LNCaP clone FGC (cell line): ENCODE measurements around the gene NEK3.
"Not testable (repeated sequence)": the region's sequence is repeated elsewhere in the genome, so short reads cannot be mapped to it uniquely, and the experiment has no call there.

ENCODE experiments used
- DNase-seq: peaks from one replicate; pipeline ENCODE4 v3.0.0-alpha.2; 2011; ENCODE audit warnings: low read depth
- H3K4me3 ChIP-seq: 2 replicates; pipeline ENCODE4 v1.5.1; 2011; ENCODE audit warnings: mild to moderate bottlenecking, low read depth, low read length, control low read depth
- TF ChIP-seq, protein P1 (sequence below): IDR thresholded peaks from 2 replicates; pipeline ENCODE4 v1.5.1; 2012; ENCODE audit warnings: mild to moderate bottlenecking; ENCODE audit not compliant: control insufficient read depth, insufficient read depth; ENCODE audit errors: extremely low read depth

NEK3 gene, protein sequence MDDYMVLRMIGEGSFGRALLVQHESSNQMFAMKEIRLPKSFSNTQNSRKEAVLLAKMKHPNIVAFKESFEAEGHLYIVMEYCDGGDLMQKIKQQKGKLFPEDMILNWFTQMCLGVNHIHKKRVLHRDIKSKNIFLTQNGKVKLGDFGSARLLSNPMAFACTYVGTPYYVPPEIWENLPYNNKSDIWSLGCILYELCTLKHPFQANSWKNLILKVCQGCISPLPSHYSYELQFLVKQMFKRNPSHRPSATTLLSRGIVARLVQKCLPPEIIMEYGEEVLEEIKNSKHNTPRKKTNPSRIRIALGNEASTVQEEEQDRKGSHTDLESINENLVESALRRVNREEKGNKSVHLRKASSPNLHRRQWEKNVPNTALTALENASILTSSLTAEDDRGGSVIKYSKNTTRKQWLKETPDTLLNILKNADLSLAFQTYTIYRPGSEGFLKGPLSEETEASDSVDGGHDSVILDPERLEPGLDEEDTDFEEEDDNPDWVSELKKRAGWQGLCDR

DNA sequence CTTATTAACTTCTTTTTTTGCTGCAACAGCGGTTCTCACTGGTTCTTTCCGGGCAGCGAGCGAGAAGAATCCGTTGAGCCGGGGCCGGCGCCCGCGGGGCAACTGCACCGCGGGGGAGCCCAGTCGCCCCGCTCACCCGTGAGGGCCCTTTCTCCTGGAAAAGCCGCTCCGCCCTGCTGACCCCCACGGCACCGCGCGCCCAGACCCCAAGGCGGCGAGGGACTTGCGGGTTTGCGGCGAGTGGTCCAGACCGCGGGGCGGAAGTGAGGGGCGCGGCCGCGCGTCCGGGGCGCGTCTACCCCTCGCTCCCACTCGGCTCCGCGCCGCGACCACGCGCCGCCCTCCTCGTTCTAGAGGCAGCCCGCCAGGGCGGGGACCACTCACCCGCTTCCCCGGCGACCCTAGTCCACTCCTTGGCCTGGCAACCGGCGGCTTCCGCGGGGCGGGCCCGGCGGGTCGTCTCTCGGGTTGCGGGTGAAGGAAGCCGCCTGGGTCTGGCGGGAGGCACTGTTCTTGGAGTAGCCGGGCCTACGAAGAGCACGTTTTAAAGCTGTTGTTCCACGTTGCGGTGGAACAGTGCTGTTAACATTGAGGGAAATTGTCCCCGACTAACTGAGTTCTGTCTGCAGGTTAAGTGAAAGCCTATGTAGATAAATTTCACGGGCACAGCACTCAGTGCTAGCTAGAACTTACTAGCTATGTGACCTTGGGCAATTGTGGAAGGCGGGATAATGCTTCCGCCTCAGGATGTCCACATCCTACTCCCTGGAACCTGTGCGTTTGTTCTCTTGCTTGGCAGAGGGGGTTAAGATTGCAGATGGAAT, at the start of gene NEK3:
NEK3 (minus strand) TSS at position 439 of the 824 bp plus-strand sequence. CDS start 3,406 bp downstream, outside the sequence.
- TF ChIP-seq, protein P1, sequence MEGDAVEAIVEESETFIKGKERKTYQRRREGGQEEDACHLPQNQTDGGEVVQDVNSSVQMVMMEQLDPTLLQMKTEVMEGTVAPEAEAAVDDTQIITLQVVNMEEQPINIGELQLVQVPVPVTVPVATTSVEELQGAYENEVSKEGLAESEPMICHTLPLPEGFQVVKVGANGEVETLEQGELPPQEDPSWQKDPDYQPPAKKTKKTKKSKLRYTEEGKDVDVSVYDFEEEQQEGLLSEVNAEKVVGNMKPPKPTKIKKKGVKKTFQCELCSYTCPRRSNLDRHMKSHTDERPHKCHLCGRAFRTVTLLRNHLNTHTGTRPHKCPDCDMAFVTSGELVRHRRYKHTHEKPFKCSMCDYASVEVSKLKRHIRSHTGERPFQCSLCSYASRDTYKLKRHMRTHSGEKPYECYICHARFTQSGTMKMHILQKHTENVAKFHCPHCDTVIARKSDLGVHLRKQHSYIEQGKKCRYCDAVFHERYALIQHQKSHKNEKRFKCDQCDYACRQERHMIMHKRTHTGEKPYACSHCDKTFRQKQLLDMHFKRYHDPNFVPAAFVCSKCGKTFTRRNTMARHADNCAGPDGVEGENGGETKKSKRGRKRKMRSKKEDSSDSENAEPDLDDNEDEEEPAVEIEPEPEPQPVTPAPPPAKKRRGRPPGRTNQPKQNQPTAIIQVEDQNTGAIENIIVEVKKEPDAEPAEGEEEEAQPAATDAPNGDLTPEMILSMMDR: no peak
- DNase-seq: no peak
- peak within 1 kb of the TSS; percentile 62 for H3K4me3 ChIP-seq

DNA sequence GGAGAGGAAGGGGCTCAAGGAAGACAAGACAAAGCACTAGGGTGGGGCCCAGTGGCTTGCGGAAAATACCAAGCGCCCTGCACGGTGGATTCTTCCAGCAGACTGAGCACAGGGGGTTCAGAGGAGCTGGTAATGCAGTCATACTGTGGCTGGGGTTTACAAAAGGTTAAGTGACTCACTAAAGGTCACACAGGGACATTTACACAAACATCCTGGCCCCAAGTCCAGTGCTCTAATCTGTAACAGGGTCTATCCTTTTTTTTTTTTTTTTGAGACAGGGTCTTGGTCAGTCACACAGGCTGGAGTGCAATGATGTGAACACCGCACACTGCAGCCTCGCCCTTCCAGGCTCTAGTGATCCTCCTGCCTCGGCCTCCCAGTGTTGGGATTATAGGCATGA, 49.0 kb upstream of the NEK3 start:
- DNase-seq: not testable (repeated sequence)

DNA sequence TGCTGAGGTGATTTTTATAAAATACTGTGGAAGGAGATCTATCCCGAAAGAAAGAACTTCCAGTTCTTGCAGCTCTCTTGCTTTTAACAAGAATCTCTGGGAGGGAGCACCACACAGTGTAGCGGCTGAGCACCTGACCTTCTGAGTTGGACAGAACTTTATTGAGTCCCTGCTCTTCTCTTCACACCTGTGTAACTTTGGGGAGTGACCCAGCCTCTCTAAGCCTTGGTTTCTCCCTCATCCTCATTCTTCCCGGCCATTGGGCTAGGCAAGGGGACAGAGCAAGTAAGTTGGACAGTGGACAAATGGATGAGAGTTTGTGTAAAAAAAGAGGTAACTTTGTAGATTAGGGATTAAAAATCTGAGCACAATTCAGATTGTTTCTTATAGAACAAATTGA, 48.5 kb upstream of the NEK3 start:
- H3K4me3 ChIP-seq, DNase-seq: not testable (repeated sequence)

More for the DNA sequence above, 49.0 kb upstream of the NEK3 start:
- not testable (repeated sequence) for H3K4me3 ChIP-seq

DNA sequence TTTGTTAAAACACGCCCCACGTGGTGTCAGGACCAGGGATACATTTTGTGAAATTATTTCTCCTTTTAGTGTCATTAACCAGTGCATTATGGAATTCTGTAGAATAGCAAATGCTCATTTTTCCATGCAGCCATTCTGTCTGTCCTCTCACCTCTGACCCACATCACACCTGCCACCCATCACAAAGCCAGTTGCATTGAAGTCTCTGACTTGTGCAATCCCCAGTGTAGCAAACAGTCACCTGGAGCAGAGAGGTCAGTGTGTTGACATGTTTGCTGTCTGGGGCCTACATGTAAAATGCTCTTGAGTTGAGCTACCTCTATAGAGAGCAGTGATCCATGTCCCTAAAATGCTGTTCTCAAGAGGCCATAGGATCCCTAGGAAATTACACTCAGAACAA, 47.9 kb upstream of the NEK3 start:
- H3K4me3 ChIP-seq, DNase-seq: not testable (repeated sequence)

DNA sequence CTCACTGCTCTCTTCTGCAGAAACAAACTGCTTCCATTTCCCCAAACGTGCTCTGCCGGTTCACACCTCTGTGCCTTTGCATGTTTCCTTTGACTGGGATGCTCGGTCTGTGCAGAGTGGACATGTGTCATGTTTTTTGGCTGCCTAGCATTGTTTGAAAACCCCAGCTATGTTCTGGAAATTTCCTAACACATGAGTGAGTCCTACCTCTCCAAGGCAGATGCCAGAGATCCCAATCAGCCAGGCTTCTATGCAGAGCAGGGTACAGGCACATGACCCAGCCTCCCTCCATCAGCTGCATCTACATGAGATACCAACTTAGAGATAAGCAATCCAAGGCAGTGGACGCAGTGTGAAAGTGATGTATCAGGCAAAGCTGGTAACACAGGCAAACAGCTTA, 45.1 kb upstream of the NEK3 start:
- not testable (repeated sequence) for H3K4me3 ChIP-seq, DNase-seq

DNA sequence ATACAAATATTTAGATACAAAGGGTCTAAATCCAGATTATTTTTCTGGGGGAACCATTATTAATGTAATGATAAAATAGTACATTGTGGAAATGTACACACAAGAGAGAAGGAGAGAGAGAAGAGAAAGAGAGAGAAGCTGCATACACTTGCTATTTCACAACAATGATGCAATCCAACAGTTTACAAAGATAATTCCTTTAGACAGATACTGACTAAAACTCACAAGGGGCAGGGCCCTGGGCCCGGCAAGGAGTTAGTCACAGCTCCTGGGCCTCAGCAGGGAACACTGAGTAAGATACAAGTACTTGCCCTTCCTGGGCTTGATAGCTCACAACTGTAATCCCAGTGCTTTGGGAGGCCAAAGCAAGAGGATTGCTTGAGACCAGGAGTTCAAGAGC, 44.5 kb upstream of the NEK3 start:
- not testable (repeated sequence) for H3K4me3 ChIP-seq, DNase-seq

DNA sequence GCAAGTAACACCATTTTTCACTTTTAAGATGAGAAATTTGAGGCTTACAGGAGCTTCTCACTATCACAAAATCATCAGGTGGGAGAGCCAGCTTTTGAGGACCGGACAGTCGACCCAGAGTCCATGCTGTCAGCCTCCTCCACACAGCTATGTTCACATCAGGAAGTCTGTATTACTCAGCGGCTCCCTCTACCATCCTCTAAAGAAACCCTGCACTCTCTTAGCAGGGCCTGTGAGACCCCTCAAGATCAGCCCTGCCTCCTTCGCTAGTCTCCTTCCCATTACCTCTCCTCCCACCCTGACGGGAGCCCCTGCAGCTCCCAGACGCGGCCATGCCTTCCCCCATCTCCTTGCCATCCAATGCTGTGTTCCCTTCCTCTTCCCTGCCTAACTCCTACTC, 43.1 kb upstream of the NEK3 start:
- not testable (repeated sequence) for DNase-seq, H3K4me3 ChIP-seq

DNA sequence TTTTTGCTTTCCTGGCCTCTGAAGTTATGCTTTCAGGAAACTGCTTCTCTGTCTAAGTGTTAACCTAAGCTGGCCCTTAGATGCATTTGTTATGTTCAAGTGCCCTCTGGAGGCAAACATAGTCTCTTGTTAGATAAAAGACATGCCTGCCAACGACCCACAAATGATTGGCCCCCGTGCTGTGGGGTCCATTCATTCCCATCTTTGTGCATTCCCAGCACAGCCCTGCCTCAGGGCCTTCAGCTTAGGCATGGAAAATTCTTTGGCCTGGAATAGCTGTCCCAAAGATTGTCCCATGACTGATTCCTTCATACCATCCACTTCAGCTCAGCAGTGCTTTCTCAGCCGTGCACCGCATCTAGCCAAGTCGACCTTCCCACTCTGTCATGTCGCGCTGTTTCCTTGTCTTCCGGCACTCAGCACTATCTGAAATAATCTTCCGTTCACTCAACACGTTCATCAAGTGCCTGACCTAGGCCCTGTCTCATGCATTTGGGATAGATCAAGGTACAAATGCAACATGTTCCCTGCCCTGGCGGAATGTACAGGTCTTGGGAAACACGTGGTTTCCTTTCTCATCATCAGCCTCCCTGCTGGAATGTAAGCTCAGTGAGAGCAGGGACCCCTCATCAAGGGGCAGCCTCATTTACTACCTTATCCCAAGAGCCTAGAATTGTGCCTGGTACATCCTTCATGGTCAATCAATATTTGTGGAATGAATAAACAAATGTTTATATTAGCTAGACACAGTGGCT, 42.2 kb upstream of the NEK3 start:
- H3K4me3 ChIP-seq, DNase-seq: not testable (repeated sequence)
- TF ChIP-seq, protein P1: peak; percentile 52

DNA sequence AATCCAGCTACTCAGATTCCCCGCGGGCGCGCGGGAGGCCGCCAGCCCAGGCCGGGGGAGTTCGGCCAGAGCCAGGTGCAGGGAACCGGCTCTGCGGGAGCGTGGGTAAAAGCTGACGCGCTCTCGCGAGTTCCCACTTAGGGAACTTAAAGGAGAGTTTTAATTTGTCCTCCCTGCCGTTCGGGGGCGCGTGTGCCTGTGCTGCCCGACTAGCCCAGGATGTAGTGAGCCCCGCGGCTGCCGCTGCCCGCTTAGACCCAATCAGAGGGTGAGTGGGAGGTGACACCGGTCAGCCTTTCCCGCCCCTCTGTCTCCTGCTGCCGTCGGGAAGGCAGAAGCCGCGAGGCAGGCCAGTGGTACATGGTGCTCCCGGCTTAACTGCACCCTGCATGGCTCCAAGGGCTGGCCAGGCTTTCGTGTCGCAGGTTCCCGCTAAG, 36.0 kb upstream of the NEK3 start:
- TF ChIP-seq, protein P1: no peak
- DNase-seq: no peak
- H3K4me3 ChIP-seq: no peak overlapping the region; the same call in 1 of the 2 replicates
